K562 (cell line): Measurements from ENCODE around the gene PLXNB1. TPM values are rescaled to one million over a fixed set of nuclear protein-coding genes. Genes with fewer than 3 reads are reported as not detected.

ENCODE experiments used
- ATAC-seq: fragments of 200-7000 bp; cut with Tn5 transposase; 3 replicates; pipeline ENCODE4 v1.9.1; 2020; ENCODE audit warnings: moderate library complexity
- BruUV-seq: library from RNA; stranded (reverse); fragments of 400-500 nt; replicated peaks from 2 replicates; lab custom pipeline; 2021; lab: Mats Ljungman, UMichigan
- CTCF ChIA-PET: fragments of 300-600 bp; formaldehyde crosslinking; extraction: SDS; loops from one replicate; lab custom pipeline; 2021; ENCODE audit warnings: low intra/inter-chr PET ratio; lab: Yijun Ruan, JAX
- POLR2A ChIA-PET: fragments of 300-600, 350-650 bp; sonication (Branson Sonifier 250); formaldehyde crosslinking; extraction: SDS; loops from one replicate; lab custom pipeline; 2021; ENCODE audit warnings: antibody characterized with exemption, inconsistent platforms; lab: Yijun Ruan, JAX
- DNase-seq, 4 experiments: peaks; one replicate each; pipeline versions ENCODE4 v3.0.0 to v3.0.0-alpha.2; 2011 to 2018; ENCODE audit warnings: low spot score in 3 of 4, mixed read lengths in 3 of 4; ENCODE audit errors: extremely low read depth in 1 of 4
- FAIRE-seq: peaks from 2 replicates; lab custom pipeline; 2011; peaks lifted over from hg19 to GRCh38; lab: Jason Lieb, UNC
- H2AFZ ChIP-seq: 2 replicates; pipeline ENCODE4 v1.6.0; 2011; ENCODE audit warnings: low read depth, low read length, control low read depth, inconsistent platforms
- H3K27ac ChIP-seq: fragments of 200-600 bp; 3 replicates; pipeline ENCODE4 v1.8.0; 2011; ENCODE audit warnings: low read depth, mild to moderate bottlenecking, control low read depth, inconsistent platforms, low read length, moderate library complexity, mixed read lengths; ENCODE audit errors: extremely low read depth
- H3K27me3 ChIP-seq, 2 experiments: fragments of 300-600 bp in 1 of 2; 2 replicates in 1 of 2; 3 replicates in 1 of 2; pipeline versions ENCODE4 v1.6.0 to v1.8.0; 2011; ENCODE audit warnings: inconsistent platforms in 2 of 2, low read length in 2 of 2, mild to moderate bottlenecking in 1 of 2, mixed read lengths in 1 of 2, moderate library complexity in 1 of 2; ENCODE audit not compliant: control insufficient read depth in 2 of 2, insufficient read depth in 2 of 2
- H3K36me3 ChIP-seq: fragments of 300-600 bp; 3 replicates; pipeline ENCODE4 v1.8.0; 2011; ENCODE audit warnings: mild to moderate bottlenecking, low read length, inconsistent platforms; ENCODE audit not compliant: control insufficient read depth, insufficient read depth
- H3K4me1 ChIP-seq, 2 experiments: fragments of 200-600 bp in 1 of 2; replicated peaks in 1 of 2; 2 replicates in 1 of 2; 3 replicates in 1 of 2; pipeline versions ENCODE4 v1.5.1 to v1.8.0; 2011; ENCODE audit warnings: inconsistent platforms in 2 of 2, low read length in 2 of 2, mild to moderate bottlenecking in 1 of 2, mixed read lengths in 1 of 2, moderate library complexity in 1 of 2; ENCODE audit not compliant: control insufficient read depth in 2 of 2, insufficient read depth in 2 of 2
- H3K4me2 ChIP-seq: 2 replicates; pipeline ENCODE4 v1.6.1; 2011; ENCODE audit warnings: low read length, control low read depth, inconsistent platforms, mixed read lengths; ENCODE audit not compliant: insufficient read depth
- H3K4me3 ChIP-seq: fragments of 200-600 bp; sonication (generic), shearing (Covaris generic); 2 replicates; pipeline ENCODE4 v1.5.1; 2016; ENCODE audit warnings: control low read depth, inconsistent platforms
- H3K79me2 ChIP-seq: fragments of 200-600 bp; 3 replicates; pipeline ENCODE4 v1.8.0; 2011; ENCODE audit warnings: low read length, inconsistent platforms; ENCODE audit not compliant: control insufficient read depth, insufficient read depth
- H3K9ac ChIP-seq, 2 experiments: 2 replicates each; pipeline versions ENCODE4 v1.6.0 to v1.6.1; 2011; ENCODE audit warnings: low read depth in 2 of 2, low read length in 2 of 2, control low read depth in 1 of 2, inconsistent platforms in 1 of 2, mild to moderate bottlenecking in 1 of 2, mixed read lengths in 1 of 2; ENCODE audit not compliant: insufficient read depth in 1 of 2
- H3K9me1 ChIP-seq: one replicate; pipeline ENCODE4 v1.6.0; 2011; ENCODE audit warnings: inconsistent platforms, mild to moderate bottlenecking, low read length, moderate library complexity; ENCODE audit not compliant: control insufficient read depth, insufficient read depth
- H3K9me3 ChIP-seq: replicated peaks from 2 replicates; pipeline ENCODE4 v1.5.1; 2011; ENCODE audit warnings: low read depth, low read length, inconsistent platforms; ENCODE audit not compliant: control insufficient read depth, insufficient read depth
- H4K20me1 ChIP-seq: replicated peaks from 2 replicates; pipeline ENCODE4 v1.6.1; 2011; ENCODE audit warnings: low read length, inconsistent platforms, mixed read lengths; ENCODE audit not compliant: control insufficient read depth, insufficient read depth
- HSF4 ChIP-seq: fragments of 250-450 bp; sonication (Bioruptor Pico); IDR thresholded peaks from 2 replicates; pipeline ENCODE4 v2.1.2; 2022; ENCODE audit warnings: mild to moderate bottlenecking, moderate library complexity, borderline replicate concordance
- LCOR ChIP-seq: sonication (generic); formaldehyde crosslinking; IDR thresholded peaks from 2 replicates; pipeline ENCODE4 v1.8.0; 2022; ENCODE audit warnings: mild to moderate bottlenecking, missing genetic modification reagents
- NFYB ChIP-seq: IDR thresholded peaks from 2 replicates; pipeline ENCODE4 v1.6.1; 2011; ENCODE audit warnings: mild to moderate bottlenecking, moderate library complexity; ENCODE audit not compliant: insufficient read length; ENCODE audit errors: extremely low read depth
- RCOR1 ChIP-seq, 2 experiments: IDR thresholded peaks; 2 replicates each; pipeline ENCODE4 v1.6.1; 2012; ENCODE audit warnings: low read depth in 2 of 2, low read length in 2 of 2, borderline replicate concordance in 1 of 2, improper control_type of control experiment in 1 of 2
- SIN3B ChIP-seq: fragments of 450-650 bp; IDR thresholded peaks from 2 replicates; pipeline ENCODE4 v1.6.1; 2017; ENCODE audit warnings: low read depth, mild to moderate bottlenecking, moderate library complexity
- SREBF1 ChIP-seq: fragments of 150-350 bp; IDR thresholded peaks from 2 replicates; pipeline ENCODE4 v1.6.1; 2014; ENCODE audit warnings: antibody characterized with exemption, low read depth, low read length, borderline replicate concordance
- SRSF9 ChIP-seq: fragments of 200-400 bp; formaldehyde crosslinking; IDR thresholded peaks from 2 replicates; pipeline ENCODE4 v1.6.1; 2017; ENCODE audit warnings: low read depth, low read length, borderline replicate concordance
- STAG1 ChIP-seq: sonication (generic); formaldehyde crosslinking; IDR thresholded peaks from 2 replicates; pipeline ENCODE4 v1.5.0; 2020; ENCODE audit warnings: missing genetic modification reagents, borderline replicate concordance
- ZNF253 ChIP-seq: fragments of 250-450 bp; sonication (Bioruptor Pico); conservative IDR thresholded peaks from 2 replicates; pipeline ENCODE4 v1.6.1; 2021; ENCODE audit warnings: mild to moderate bottlenecking
- WGBS: fragments of 100-300 bp; shearing (Covaris generic); methylation state at CpG from one replicate; pipeline ENCODE4 v1.1.6; 2016; ENCODE audit warnings: low coverage, mixed read lengths; ENCODE audit not compliant: insufficient coverage; ENCODE audit errors: missing lambda C conversion rate; 5-methylcytosine and 5-hydroxymethylcytosine counted together
- in situ Hi-C: fragments of 300-500 bp; cut with MboI; formaldehyde crosslinking; loops from 4 replicates; pipeline ENCODE4 v1.15.0; 2018; ENCODE audit warnings: inconsistent platforms, mixed read lengths
- intact Hi-C: fragments of 100-400 bp; cut with micrococcal nuclease; formaldehyde crosslinking; loops from 2 replicates; pipeline ENCODE4 v1.14.2; 2022
- polyA plus RNA-seq, 8 experiments: library from polyadenylated mRNA; depleted of rRNA in 4 of 8; stranded (reverse) in 5 of 8; unstranded in 3 of 8; fragments of >200 nt; fragmentation: Nextera tagmentation in 2 of 8; fragmentation: Illumina TruSeq in 1 of 8; extraction: Ambion mirVana in 2 of 8; extraction: Trizol in 1 of 8; gene quantifications; 2 replicates each; pipeline versions ENCODE4 v1.2.1 to v1.2.3, GENCODE V29; 2011 to 2014; ENCODE audit warnings: inconsistent platforms in 1 of 8, missing spikeins in 1 of 8
- total RNA-seq, 7 experiments: library from RNA; depleted of rRNA in 6 of 7; stranded (reverse); fragments of >200 nt in 6 of 7; fragmentation: Illumina TruSeq in 2 of 7; extraction: Trizol in 2 of 7; gene quantifications; 2 replicates each; pipeline versions ENCODE4 v1.2.1 to v1.2.3, GENCODE V29; 2011 to 2021; ENCODE audit warnings: low replicate concordance in 1 of 7
- TF ChIP-seq, protein P1 (sequence below): fragments of 450-650 bp; IDR thresholded peaks from 2 replicates; pipeline ENCODE4 v1.6.1; 2018; ENCODE audit not compliant: partially characterized antibody

Gene PLXNB1
- total and polyA plus RNA-seq, 9 of the 15 experiments (the other 6 are each of a cell fraction or from before 2014, with no cell fraction given) = 0.17 to 17.4 (median 6.0) TPM

DNA sequence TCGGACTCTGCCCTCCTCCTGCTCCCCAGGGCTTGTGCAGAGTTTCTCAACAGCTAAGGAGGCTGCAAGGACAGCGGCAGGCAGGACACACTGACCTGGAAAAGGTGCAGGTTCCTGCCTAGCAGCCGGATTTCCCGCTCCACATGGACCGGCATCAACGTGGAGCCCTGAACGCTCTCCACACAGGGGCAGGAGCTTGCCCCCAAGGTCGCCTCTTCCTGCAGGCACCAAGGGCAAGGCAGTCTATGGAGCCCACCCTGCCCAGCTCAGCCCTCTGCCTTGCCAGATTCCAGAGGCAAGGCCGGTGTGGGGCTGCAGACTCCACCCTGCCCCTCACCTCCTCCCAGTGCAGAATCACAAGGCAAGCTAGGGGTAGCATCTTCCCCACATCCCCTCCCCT, 10.7 kb downstream of the PLXNB1 start:
- H3K36me3 ChIP-seq = no peaks in the 10 kb centered on the region
- H3K27ac ChIP-seq = no peak overlapping the region
- H3K9ac ChIP-seq = no peak overlapping the region; a peak in 1 of 4 replicates
- no peaks in the 10 kb centered on the region for H4K20me1 ChIP-seq
- FAIRE-seq (no peak), ATAC-seq (no peak), DNase-seq (no peak)
- H3K4me3 ChIP-seq = no peak overlapping the region
- 61% methylated on average over 5 of the region's 9 CpGs for WGBS
- peaks cover 0 to 14% of the 10 kb centered on the region in 2 experiments; a peak in 2 of 5 replicates for H3K4me1 ChIP-seq
- TF ChIP-seq ZNF253 (CRISPR knock-in tag) (no peak), SREBF1 (no peak), SRSF9 (no peak), STAG1 (CRISPR knock-in tag) (no peak), NFYB (no peak), HSF4 (CRISPR knock-in tag) (no peak), LCOR (CRISPR knock-in tag) (no peak), RCOR1 (IDR thresholded peaks at IDR 0.05; ENCODE audit: borderline replicate concordance in 1 of 2, low read depth in 2 of 2, low read length in 2 of 2) (no peak), SIN3B (no peak)
- TF ChIP-seq, protein P1, sequence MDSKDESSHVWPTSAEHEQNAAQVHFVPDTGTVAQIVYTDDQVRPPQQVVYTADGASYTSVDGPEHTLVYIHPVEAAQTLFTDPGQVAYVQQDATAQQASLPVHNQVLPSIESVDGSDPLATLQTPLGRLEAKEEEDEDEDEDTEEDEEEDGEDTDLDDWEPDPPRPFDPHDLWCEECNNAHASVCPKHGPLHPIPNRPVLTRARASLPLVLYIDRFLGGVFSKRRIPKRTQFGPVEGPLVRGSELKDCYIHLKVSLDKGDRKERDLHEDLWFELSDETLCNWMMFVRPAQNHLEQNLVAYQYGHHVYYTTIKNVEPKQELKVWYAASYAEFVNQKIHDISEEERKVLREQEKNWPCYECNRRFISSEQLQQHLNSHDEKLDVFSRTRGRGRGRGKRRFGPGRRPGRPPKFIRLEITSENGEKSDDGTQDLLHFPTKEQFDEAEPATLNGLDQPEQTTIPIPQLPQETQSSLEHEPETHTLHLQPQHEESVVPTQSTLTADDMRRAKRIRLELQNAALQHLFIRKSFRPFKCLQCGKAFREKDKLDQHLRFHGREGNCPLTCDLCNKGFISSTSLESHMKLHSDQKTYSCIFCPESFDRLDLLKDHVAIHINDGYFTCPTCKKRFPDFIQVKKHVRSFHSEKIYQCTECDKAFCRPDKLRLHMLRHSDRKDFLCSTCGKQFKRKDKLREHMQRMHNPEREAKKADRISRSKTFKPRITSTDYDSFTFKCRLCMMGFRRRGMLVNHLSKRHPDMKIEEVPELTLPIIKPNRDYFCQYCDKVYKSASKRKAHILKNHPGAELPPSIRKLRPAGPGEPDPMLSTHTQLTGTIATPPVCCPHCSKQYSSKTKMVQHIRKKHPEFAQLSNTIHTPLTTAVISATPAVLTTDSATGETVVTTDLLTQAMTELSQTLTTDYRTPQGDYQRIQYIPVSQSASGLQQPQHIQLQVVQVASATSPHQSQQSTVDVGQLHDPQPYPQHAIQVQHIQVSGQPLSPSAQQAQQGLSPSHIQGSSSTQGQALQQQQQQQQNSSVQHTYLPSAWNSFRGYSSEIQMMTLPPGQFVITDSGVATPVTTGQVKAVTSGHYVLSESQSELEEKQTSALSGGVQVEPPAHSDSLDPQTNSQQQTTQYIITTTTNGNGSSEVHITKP = no peak
- POLR2A ChIA-PET = interaction anchor here (0.9 to 1.2 kb wide), 2 partner anchors 11 to 13 kb away, joined by 3 to 4 read pairs; no protein-coding TSS in a partner anchor
- H3K9me3 ChIP-seq = no peaks in the 10 kb centered on the region
- no peaks in the 10 kb centered on the region for H3K79me2 ChIP-seq
- H2AFZ ChIP-seq = no peak overlapping the region
- no peaks in the 10 kb centered on the region for H3K27me3 ChIP-seq
- no peaks in the 10 kb centered on the region for H3K9me1 ChIP-seq
- CTCF ChIA-PET = no interaction called here
- intact Hi-C loops = no loop called here
- no peak overlapping the region for H3K4me2 ChIP-seq
- no TSS peak for BruUV-seq
- in situ Hi-C loops = no loop called here
